DOHH2 (cell line): ENCODE results near the gene GRAMD2A.

Source experiments
- H3F3A ChIP-seq: fragments of 200-600 bp; sonication (generic), shearing (Covaris generic); 2 replicates; pipeline ENCODE4 v1.6.0; 2016; ENCODE audit warnings: antibody characterized with exemption, mild to moderate bottlenecking; ENCODE audit not compliant: control insufficient read depth, insufficient read depth
- H3K27ac ChIP-seq: fragments of 200-600 bp; sonication (generic); 2 replicates; pipeline ENCODE4 v1.5.1; 2014; ENCODE audit warnings: low read depth, mild to moderate bottlenecking, low read length, moderate library complexity
- H3K27me3 ChIP-seq: fragments of 200-600 bp; sonication (generic); 2 replicates; pipeline ENCODE4 v1.6.1; 2014; ENCODE audit warnings: mild to moderate bottlenecking, low read length, mixed read lengths; ENCODE audit not compliant: control insufficient read depth
- H3K36me3 ChIP-seq: fragments of 200-600 bp; sonication (generic); 2 replicates; pipeline ENCODE4 v1.6.1; 2014; ENCODE audit warnings: mild to moderate bottlenecking, low read length, moderate library complexity, mixed read lengths; ENCODE audit not compliant: control insufficient read depth
- H3K4me1 ChIP-seq: fragments of 200-600 bp; sonication (generic); 2 replicates; pipeline ENCODE4 v1.6.1; 2014; ENCODE audit warnings: mild to moderate bottlenecking, low read length, mixed read lengths; ENCODE audit not compliant: control insufficient read depth
- H3K4me2 ChIP-seq: fragments of 200-600 bp; sonication (generic); 2 replicates; pipeline ENCODE4 v1.6.0; 2014; ENCODE audit warnings: mild to moderate bottlenecking, low read length, moderate library complexity
- H3K4me3 ChIP-seq: fragments of 200-600 bp; sonication (generic); 2 replicates; pipeline ENCODE4 v1.5.1; 2014; ENCODE audit warnings: mild to moderate bottlenecking, low read length, mixed read lengths
- H3K79me2 ChIP-seq: fragments of 200-600 bp; sonication (generic); 2 replicates; pipeline ENCODE4 v1.6.1; 2014; ENCODE audit warnings: mild to moderate bottlenecking, low read length, mixed read lengths; ENCODE audit not compliant: control insufficient read depth
- H3K9me2 ChIP-seq: fragments of 200-600 bp; sonication (generic); replicated peaks from 2 replicates; pipeline ENCODE4 v1.6.1; 2014; ENCODE audit warnings: mild to moderate bottlenecking, low read length, mixed read lengths; ENCODE audit not compliant: control insufficient read depth
- H3K9me3 ChIP-seq: fragments of 200-600 bp; sonication (generic); 2 replicates; pipeline ENCODE4 v1.6.1; 2014; ENCODE audit warnings: antibody characterized with exemption, low read length, mixed read lengths; ENCODE audit not compliant: control insufficient read depth, insufficient read depth
- H4K20me1 ChIP-seq: fragments of 200-600 bp; sonication (generic); 2 replicates; pipeline ENCODE4 v1.6.0; 2014; ENCODE audit warnings: low read depth, mild to moderate bottlenecking, antibody characterized with exemption, low read length, moderate library complexity; ENCODE audit not compliant: control insufficient read depth, insufficient read depth
- CTCF ChIP-seq: fragments of 200-600 bp; sonication (generic); IDR thresholded peaks from one replicate; pipeline ENCODE4 v1.5.1; 2014; ENCODE audit warnings: antibody characterized with exemption, mild to moderate bottlenecking, low read depth, low read length; ENCODE audit not compliant: poor library complexity, severe bottlenecking
- EZH2phosphoT487 ChIP-seq: fragments of 200-600 bp; sonication (generic); IDR thresholded peaks from 2 replicates; pipeline ENCODE4 v1.6.1; 2017; ENCODE audit warnings: borderline replicate concordance, mild to moderate bottlenecking, antibody characterized with exemption, low read length, moderate library complexity, mixed read lengths

GRAMD2A gene

DNA sequence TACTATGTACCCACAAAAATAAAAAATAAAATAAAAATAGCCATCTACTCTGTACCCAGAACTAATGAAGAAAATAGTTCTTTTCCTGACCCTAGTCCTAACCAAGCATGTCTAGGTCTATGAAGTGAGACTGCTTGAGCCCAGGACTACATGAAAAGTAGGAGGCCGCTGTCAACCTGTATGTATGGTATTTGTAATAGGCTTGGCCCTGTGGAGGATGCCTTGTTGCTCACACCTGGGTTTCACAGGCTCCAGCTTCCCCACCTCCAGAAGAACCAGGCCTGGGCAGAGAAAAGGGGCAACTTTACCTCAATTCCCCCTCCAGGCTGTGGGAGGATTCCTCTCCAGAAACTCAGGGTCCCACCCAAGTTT is 40.3 kb upstream of the GRAMD2A start:
- Histone ChIP-seq H3K4me2 (no peak overlapping the region), H4K20me1 (no peaks in the 10 kb centered on the region), H3K9me3 (no peaks in the 10 kb centered on the region), H3K4me3 (no peak overlapping the region), H3K4me1 (no peaks in the 10 kb centered on the region), H3K36me3 (peaks cover 30% of the 10 kb centered on the region), H3F3A (0 out of 2 replicates have a peak, but pooled peaks cover 3% of the 10 kb centered on the region), H3K27me3 (no peaks in the 10 kb centered on the region), H3K27ac (no peak overlapping the region), H3K79me2 (no peaks in the 10 kb centered on the region), H3K9me2 (no peaks in the 10 kb centered on the region)
- TF ChIP-seq EZH2phosphoT487: no peak
- TF ChIP-seq CTCF: no peak

GRCh38 chr15:72237029-72237852 is 39.7 kb upstream of the GRAMD2A start:
- Histone ChIP-seq H3K27ac (no peak overlapping the region), H3K4me3 (no peak overlapping the region), H3K27me3 (no peaks in the 10 kb centered on the region), H4K20me1 (no peaks in the 10 kb centered on the region), H3K4me2 (no peak overlapping the region), H3K4me1 (peaks cover 3% of the 10 kb centered on the region), H3K9me2 (no peaks in the 10 kb centered on the region), H3F3A (peaks cover 4% of the 10 kb centered on the region; the same call in 1 of the 2 replicates), H3K9me3 (no peaks in the 10 kb centered on the region), H3K79me2 (no peaks in the 10 kb centered on the region), H3K36me3 (peaks cover 24% of the 10 kb centered on the region)
- TF ChIP-seq EZH2phosphoT487 (no peak), CTCF (no peak)

DNA sequence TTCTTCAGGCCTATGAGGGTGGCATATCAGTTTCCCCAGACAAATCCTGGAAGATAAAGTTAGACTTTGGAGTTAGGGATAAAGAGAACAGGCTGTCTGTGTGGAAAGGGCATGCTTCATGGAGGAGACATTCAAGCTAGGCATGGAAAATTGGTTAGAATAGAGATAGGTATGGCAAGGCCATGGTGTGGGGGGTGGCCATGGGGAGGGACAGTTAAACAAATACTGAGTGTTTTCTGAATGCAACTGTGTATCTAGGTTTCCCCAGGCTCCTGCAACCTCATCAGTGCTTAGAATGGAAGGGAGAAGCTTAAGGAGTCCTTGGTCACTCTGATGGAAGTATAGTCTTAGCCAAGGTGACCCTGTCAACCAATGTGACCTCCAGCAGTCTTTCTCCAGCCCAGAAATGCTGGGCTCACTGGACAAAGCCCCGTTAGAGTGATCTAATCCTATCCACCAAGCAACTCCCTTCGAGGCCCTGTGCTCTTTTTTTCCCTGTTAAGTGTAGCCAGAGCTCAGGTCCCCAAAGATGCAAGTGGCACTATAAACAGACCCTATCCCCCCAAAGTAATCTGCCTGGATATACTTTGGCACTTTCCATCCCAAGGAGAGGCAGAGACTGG is 38.9 kb upstream of the GRAMD2A start:
- Histone ChIP-seq H4K20me1 (no peaks in the 10 kb centered on the region), H3K36me3 (peaks cover 16% of the 10 kb centered on the region), H3F3A (peaks cover 7% of the 10 kb centered on the region; the same call in 1 of the 2 replicates), H3K27ac (no peak overlapping the region), H3K27me3 (no peaks in the 10 kb centered on the region), H3K4me1 (peaks cover 10% of the 10 kb centered on the region), H3K4me3 (no peak overlapping the region), H3K9me2 (no peaks in the 10 kb centered on the region), H3K4me2 (no peak overlapping the region), H3K9me3 (no peaks in the 10 kb centered on the region), H3K79me2 (peaks cover 7% of the 10 kb centered on the region)
- no peak for TF ChIP-seq EZH2phosphoT487
- no peak for TF ChIP-seq CTCF
